Spleen (tissue), 11 donors: ENCODE data around the gene C18orf63. TPM values are rescaled to one million over a fixed set of nuclear protein-coding genes. Genes with fewer than 3 reads are reported as not detected.
A peak's percentile ranks its signal among the peaks of the same experiment; 100 is the strongest.

Source experiments
- DNase-seq: peaks from one replicate; pipeline ENCODE4 v3.0.0-alpha.2; 2020
- H3K27ac ChIP-seq, 8 donors: fragments of 200-600 bp; sonication (generic) in 7 of 8; 1 replicate in 4 of 8; 2 replicates in 4 of 8; pipeline versions ENCODE4 v1.5.0 to v1.8.0; 2016 to 2021; ENCODE audit warnings: inconsistent platforms in 4 of 8, mild to moderate bottlenecking in 4 of 8, moderate library complexity in 1 of 8
- H3K27me3 ChIP-seq, 7 donors: fragments of 200-600 bp; sonication (generic) in 6 of 7; replicated peaks in 1 of 7; 1 replicate in 4 of 7; 2 replicates in 3 of 7; pipeline versions ENCODE4 v1.5.0 to v1.8.0; 2016 to 2021; ENCODE audit warnings: inconsistent platforms in 3 of 7, mild to moderate bottlenecking in 1 of 7
- H3K36me3 ChIP-seq, 6 donors: fragments of 200-600 bp; sonication (generic) in 5 of 6; 1 replicate in 4 of 6; 2 replicates in 2 of 6; pipeline versions ENCODE4 v1.5.0 to v1.8.0; 2016 to 2021; ENCODE audit warnings: inconsistent platforms in 2 of 6
- H3K4me1 ChIP-seq, 6 donors: fragments of 200-600 bp; sonication (generic) in 5 of 6; 1 replicate in 3 of 6; 2 replicates in 3 of 6; pipeline versions ENCODE4 v1.5.0 to v1.8.0; 2016 to 2021; ENCODE audit warnings: inconsistent platforms in 3 of 6
- H3K4me3 ChIP-seq, 8 donors: fragments of 200-600 bp; sonication (generic) in 7 of 8; 1 replicate in 4 of 8; 2 replicates in 4 of 8; pipeline versions ENCODE4 v1.5.0 to v1.8.0; 2016 to 2021; ENCODE audit warnings: inconsistent platforms in 4 of 8, mild to moderate bottlenecking in 4 of 8, moderate library complexity in 2 of 8
- H3K9me3 ChIP-seq, 8 donors: fragments of 200-600 bp; sonication (generic) in 7 of 8; 1 replicate in 4 of 8; 2 replicates in 4 of 8; pipeline versions ENCODE4 v1.5.0 to v1.8.0; 2016 to 2021; ENCODE audit warnings: inconsistent platforms in 4 of 8
- CTCF ChIP-seq, 11 experiments: fragments of 200-600 bp in 7 of 11; fragments of 450-650 bp in 4 of 11; sonication (generic) in 4 of 11; IDR thresholded peaks in 8 of 11; conservative IDR thresholded peaks in 3 of 11; 1 replicate in 7 of 11; 2 replicates in 4 of 11; pipeline versions ENCODE4 v1.4.0 to v1.8.0; 2016 to 2021; ENCODE audit warnings: antibody characterized with exemption in 11 of 11, inconsistent platforms in 4 of 11, mild to moderate bottlenecking in 1 of 11
- POLR2A ChIP-seq, 3 donors: fragments of 450-650 bp; IDR thresholded peaks; one replicate each; pipeline ENCODE4 v1.5.1; 2017; ENCODE audit warnings: antibody characterized with exemption in 3 of 3, mild to moderate bottlenecking in 1 of 3
- POLR2AphosphoS5 ChIP-seq, 3 donors: sonication (generic); formaldehyde crosslinking; IDR thresholded peaks; one replicate each; pipeline ENCODE4 v1.5.1; 2017; ENCODE audit warnings: antibody characterized with exemption in 3 of 3
- WGBS, 5 donors: extraction: QIAGEN DNeasy Blood & Tissue Kit in 3 of 5; methylation state at CpG; one replicate each; pipeline versions ENCODE4 v1.1.5 to v1.1.7; 2013 to 2018; 5-methylcytosine and 5-hydroxymethylcytosine counted together
- intact Hi-C: fragments of 100-400 bp; cut with DNase I; formaldehyde crosslinking; loops from one replicate; pipeline ENCODE4 v1.15.0; 2023; ENCODE audit warnings: low total_unique reads
- polyA plus RNA-seq, 3 donors: library from polyadenylated mRNA; stranded (reverse); fragments of 200-250 nt; gene quantifications; one replicate each; pipeline ENCODE4 v1.2.1, GENCODE V29; 2013
- total RNA-seq, 7 donors: library from RNA; depleted of rRNA in 3 of 7; stranded (reverse); fragments of >200 nt in 3 of 7; fragmentation: NEBNext Ultra II Directional in 4 of 7; extraction: Animal tissue kit (Norgen Biotek cat#: 25700) in 4 of 7; gene quantifications; one replicate each; pipeline versions ENCODE4 v1.1.0 to v1.2.1, GENCODE V29; 2016 to 2021
- donor health status: healthy with polysubstance abuse.
- donor health status: DM: no; HTN: no; CAD: no; lungs with moderate emphysema.
- donor health status: DM: no; HTN: no; CAD: no.
- donor health status: Bipolar disorder and iron deficiency.
- donor health status: healthy.
- donor health status: DM: no; HTN: no; CAD: no.
- donor health status: DM: yes; HTN: yes; CAD: no.

The C18orf63 gene
- total and polyA plus RNA-seq, 10 donors: 0.02 to 0.18 (median 0.13) TPM; not detected in 6

GRCh38 chr18:74368901-74369705 is 53.5 kb downstream of the C18orf63 start:
- H3K9me3 ChIP-seq: no peaks in the 10 kb centered on the region
- peaks cover 0 to 4% (median 0%) of the 10 kb centered on the region in 7 donors for H3K27me3 ChIP-seq
- H3K36me3 ChIP-seq: no peaks in the 10 kb centered on the region
- DNase-seq: no peak
- no peak overlapping the region for H3K4me3 ChIP-seq
- H3K4me1 ChIP-seq: peaks cover 0 to 9% (median 0%) of the 10 kb centered on the region in 6 donors
- no peak for TF ChIP-seq CTCF (IDR thresholded peaks at IDR 0.05 in 8 of 11, conservative IDR thresholded peaks at IDR 0.05 in 3 of 11)
- TF ChIP-seq POLR2A (IDR thresholded peaks at IDR 0.05): no peak
- TF ChIP-seq POLR2AphosphoS5 (IDR thresholded peaks at IDR 0.05): no peak
- WGBS, 5 donors: 53 to 62% (median 57%) methylated on average over 13 of the region's 13 CpGs
- no peak overlapping the region for H3K27ac ChIP-seq
- intact Hi-C loops: no loop called here

- TF ChIP-seq POLR2AphosphoS5 (IDR thresholded peaks at IDR 0.05) (no peak), CTCF (IDR thresholded peaks at IDR 0.05 in 8 of 11, conservative IDR thresholded peaks at IDR 0.05 in 3 of 11) (no peak), POLR2A (IDR thresholded peaks at IDR 0.05) (no peak)
- Histone ChIP-seq H3K36me3 (no peaks in the 10 kb centered on the region), H3K4me1 (peaks cover 0 to 16% (median 2%) of the 10 kb centered on the region in 6 donors), H3K27ac (no peak overlapping the region), H3K9me3 (no peaks in the 10 kb centered on the region), H3K4me3 (no peak overlapping the region), H3K27me3 (peaks cover 0 to 4% (median 0%) of the 10 kb centered on the region in 7 donors)
- DNase-seq: no peak
- intact Hi-C loops: no loop called here
- 65 to 86% (median 79%) methylated on average over 2 of the region's 2 CpGs for WGBS, 5 donors
Observed at GRCh38 chr18:74370115-74370514, 54.5 kb downstream of the C18orf63 start.

- intact Hi-C loops: no loop called here
- Histone ChIP-seq H3K4me1 (peaks cover 0 to 32% (median 6%) of the 10 kb centered on the region in 6 donors), H3K27me3 (no peaks in the 10 kb centered on the region), H3K9me3 (no peaks in the 10 kb centered on the region), H3K4me3 (no peak overlapping the region), H3K27ac (peak overlapping the region in 2 of 8 donors; percentile 40 to 50), H3K36me3 (no peaks in the 10 kb centered on the region)
- WGBS, 5 donors: 58 to 72% (median 65%) methylated on average over 8 of the region's 8 CpGs
- TF ChIP-seq POLR2AphosphoS5 (IDR thresholded peaks at IDR 0.05) (no peak), POLR2A (IDR thresholded peaks at IDR 0.05) (no peak), CTCF (IDR thresholded peaks at IDR 0.05 in 8 of 11, conservative IDR thresholded peaks at IDR 0.05 in 3 of 11) (no peak)
- DNase-seq: no peak
Observed at GRCh38 chr18:74373428-74373827, 57.8 kb downstream of the C18orf63 start.

- no peaks in the 10 kb centered on the region for H3K9me3 ChIP-seq
- no peaks in the 10 kb centered on the region for H3K27me3 ChIP-seq
- no peak overlapping the region for H3K27ac ChIP-seq
- no peak overlapping the region for H3K4me3 ChIP-seq
- no peak for TF ChIP-seq POLR2AphosphoS5 (IDR thresholded peaks at IDR 0.05)
- no peak for TF ChIP-seq POLR2A (IDR thresholded peaks at IDR 0.05)
- no peak for TF ChIP-seq CTCF (IDR thresholded peaks at IDR 0.05 in 8 of 11, conservative IDR thresholded peaks at IDR 0.05 in 3 of 11)
- H3K36me3 ChIP-seq: no peaks in the 10 kb centered on the region
- intact Hi-C loops: no loop called here
- H3K4me1 ChIP-seq: peaks cover 0 to 33% (median 6%) of the 10 kb centered on the region in 6 donors
- DNase-seq: no peak
- WGBS, 5 donors: 84 to 91% (median 86%) methylated on average over 6 of the region's 6 CpGs
Observed at GRCh38 chr18:74375999-74376398, 60.4 kb downstream of the C18orf63 start.
